HG03108 (cell line): ENCODE measurements around the gene SAFB2.
"Not testable (repeated sequence)": the region's sequence is repeated elsewhere in the genome, so short reads cannot be mapped to it uniquely, and the experiment has no call there.

Experiments used
- ATAC-seq: cut with Tn5 transposase; IDR thresholded peaks from one replicate; pipeline ENCODE4 v1.9.1; 2021; ENCODE audit warnings: moderate library complexity; ENCODE audit not compliant: unreplicated experiment

SAFB2 gene

DNA sequence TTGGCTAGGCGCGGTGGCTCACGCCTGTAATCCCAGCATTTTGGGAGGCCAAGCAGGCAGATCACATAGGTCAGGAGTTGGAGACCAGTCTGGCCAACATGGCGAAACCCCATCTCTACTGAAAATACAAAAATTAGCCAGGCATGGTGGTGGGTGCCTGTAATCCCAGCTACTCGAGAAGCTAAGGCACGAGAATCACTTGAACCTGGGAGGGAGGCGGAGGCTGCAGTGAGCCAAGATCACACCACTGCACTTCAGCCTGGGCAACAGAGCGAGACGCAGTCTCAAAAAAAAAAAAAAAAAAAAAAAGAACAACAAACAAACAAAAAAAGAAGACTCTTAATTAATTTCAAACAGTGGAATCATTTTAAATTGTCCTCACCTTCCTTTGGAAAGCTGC lies 13.8 kb downstream of the SAFB2 start:
- not testable (repeated sequence) for ATAC-seq

DNA sequence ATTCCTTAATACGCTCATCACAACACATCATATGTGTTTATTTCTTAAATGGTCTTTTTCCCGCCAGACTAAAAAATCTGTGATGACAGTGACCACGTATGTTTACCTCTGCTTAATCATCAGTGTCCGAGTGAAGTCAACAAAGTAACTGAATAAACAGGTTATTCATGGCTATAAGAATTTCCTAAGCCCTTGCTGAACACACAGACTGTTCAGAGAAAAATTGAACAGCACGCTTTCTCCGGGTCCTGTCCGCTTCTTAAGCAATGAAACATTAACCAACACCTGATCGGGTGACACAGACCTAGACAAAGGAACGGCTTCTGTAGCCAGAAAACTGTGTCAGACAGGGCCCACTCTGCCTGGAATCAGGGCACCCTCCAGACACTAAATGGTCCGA lies 14.3 kb downstream of the SAFB2 start:
- no peak for ATAC-seq

- ATAC-seq, result no peak
Measured at GRCh38 chr19:5607318-5608275, 15.0 kb downstream of the SAFB2 start.

DNA sequence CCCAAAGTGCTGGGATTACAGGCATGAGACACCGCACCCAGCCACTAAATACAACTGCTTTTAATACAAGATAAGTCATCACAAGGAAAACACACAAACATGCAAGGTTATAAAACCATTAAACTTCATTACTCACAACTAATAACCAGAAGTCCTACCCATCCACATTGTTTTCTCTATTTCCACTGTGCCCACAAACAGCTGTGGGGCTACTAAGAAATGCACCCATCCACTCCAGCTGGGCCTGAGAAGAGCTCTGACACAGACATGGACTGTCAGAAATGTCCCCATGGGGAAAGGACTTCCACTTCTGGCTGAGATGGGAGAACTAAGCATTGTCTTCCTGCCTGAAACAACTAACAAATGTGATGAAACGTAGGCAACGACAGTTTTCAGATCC lies 17.2 kb downstream of the SAFB2 start:
- ATAC-seq, result no peak

GRCh38 chr19:5603626-5604025 lies 18.9 kb downstream of the SAFB2 start:
- ATAC-seq, result no peak

DNA sequence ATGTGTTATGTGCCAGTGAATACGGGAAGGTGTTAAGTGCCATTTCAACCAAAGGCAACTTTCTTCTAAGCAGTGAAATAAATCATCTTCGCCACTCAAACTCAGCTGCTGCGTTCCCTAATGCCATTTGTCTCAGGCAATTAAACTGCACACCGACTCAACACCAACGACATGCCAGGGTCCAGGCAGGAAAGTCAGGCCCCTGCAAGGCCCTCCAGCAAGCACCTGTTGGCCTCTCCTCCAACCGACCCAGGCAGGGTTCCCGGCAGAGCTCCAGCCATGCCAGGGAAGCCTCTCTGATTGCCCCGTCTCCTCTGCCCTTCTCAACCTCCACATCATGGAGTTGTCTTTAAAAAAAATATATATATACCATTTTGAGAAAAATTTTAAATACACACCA lies 21.8 kb downstream of the SAFB2 start:
- no peak for ATAC-seq

GRCh38 chr19:5595745-5596144 lies 26.8 kb downstream of the SAFB2 start:
- no peak for ATAC-seq

GRCh38 chr19:5595129-5595528 lies 27.4 kb downstream of the SAFB2 start:
- no peak for ATAC-seq

DNA sequence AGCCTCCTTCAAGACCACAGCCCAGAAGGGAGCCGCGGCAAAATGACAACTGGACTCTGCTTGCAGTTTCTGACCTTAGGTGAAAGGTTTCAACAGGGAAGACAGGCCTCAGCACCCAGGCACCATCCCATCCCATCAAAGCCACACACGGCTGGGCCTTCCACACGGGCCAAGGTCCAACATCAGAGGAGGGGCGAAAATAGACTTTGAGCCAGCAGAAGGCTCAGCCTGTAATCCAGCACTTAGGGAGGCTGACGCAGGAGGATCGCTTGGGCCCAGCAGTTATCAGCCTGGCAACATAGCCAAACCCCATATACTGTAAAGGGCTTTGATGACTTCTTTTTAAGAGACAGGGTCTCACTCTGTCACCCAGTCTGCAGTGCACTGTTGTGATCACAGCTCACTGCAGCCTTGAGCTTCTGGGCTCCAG lies 28.0 kb downstream of the SAFB2 start:
- no peak for ATAC-seq

- no peak for ATAC-seq
Measured at GRCh38 chr19:5593343-5594255, 29.0 kb downstream of the SAFB2 start.

DNA sequence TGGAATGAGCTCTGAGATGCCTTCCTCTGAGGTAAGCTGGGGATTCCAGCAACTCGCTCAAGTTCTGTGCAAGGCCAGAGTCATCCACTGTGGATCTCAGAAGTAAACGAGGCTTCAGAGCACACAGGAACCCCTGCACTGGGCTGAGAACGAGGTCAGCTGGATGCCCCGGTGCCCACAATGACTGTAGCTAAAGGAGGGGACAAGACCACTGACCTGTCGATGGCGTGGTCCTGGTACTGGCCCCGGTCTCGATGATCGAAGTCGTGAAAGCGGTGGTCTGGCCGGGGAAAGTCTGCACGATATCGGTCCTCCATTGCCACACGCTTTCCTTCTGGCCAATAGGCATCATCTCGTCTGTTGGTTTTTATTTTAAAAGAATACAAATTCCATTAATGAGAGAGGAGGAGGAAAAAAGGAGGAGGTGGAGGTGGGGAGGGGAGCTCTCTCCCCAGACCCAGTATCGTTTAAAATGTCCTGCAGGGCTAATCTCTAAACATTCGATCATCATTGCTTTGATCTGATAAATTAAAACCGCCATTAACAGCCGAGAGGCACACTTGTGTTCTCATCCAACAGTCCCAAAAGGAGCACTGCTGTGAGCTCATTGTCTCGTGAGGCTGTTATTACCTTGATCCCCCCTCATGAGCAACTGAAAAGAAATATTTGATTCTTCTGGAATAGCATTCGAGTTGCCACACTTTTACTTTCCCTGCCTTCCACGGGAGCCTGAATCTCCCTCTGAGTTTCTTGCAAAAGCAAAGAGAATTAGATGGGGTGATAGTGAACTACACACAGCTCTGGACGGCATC lies 29.8 kb downstream of the SAFB2 start:
- ATAC-seq, result no peak

DNA sequence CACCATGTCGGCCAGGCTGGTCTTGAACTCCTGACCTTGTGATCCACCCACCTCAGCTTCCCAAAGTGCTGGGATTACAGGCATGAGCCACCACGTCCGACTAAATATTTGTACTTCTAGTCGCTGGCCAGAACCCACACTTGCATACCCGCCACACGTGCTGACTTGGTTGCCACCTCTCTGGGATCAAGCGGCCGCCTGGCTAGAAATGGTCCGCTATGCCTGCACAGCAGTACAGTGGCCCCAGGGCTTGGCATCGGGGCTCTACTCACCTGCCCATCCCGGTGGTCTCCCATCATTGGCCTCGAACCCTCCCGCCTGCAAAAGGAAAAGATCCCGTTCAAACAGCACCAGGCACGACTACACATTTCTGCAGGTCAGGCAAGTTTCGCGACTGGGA lies 31.1 kb downstream of the SAFB2 start:
- ATAC-seq, result no peak

DNA sequence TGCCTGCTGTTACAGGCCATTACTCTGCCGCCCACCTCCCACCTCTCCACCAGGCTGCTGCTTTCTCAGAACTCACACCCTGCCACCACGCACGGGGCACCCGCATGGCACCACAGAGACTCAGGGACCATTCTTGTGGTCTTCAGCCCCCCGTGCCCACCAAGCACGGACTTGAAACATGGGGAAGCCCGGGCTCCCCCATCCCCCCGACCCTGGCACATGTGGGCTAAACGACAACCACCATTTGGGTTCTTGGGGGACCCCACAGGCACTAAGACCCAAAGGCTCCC lies 31.8 kb downstream of the SAFB2 start:
- ATAC-seq, result no peak

DNA sequence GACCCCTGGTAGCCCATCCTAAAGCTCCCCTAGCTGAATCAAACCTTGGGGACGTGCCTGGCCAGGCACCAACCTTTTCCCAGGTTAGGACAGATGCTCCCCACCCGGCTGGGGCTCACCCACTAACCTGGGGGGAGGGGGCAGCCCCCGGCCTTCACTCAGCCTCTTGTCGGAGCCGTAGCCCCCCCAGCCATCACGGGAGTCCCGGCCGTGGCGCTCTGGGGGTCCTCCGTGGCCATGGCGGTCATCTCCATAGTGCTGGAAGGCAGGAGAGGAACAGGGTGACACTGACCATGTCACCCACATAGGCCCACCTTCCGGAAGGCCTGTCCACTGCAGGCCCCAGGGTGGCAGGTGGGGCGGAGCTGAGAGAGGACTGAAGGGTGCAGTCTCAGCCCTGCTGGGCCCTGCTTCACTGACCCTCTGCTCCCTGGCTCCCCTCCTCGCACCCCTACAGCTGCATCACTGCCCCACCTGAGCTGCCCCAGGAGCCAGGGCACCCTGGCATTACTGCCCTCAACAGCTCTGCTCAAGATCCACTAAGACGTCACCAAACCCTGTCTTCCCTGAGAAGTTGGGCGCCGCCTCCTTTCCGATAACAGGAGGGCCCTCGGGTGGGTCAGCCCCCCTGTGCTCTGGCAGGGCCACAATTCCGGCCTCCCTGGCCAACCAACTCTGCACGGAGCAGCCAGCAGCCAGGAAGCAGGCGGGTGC lies 32.3 kb downstream of the SAFB2 start:
- no peak for ATAC-seq

GRCh38 chr19:5588906-5589676 lies 33.5 kb downstream of the SAFB2 start:
- no peak for ATAC-seq

DNA sequence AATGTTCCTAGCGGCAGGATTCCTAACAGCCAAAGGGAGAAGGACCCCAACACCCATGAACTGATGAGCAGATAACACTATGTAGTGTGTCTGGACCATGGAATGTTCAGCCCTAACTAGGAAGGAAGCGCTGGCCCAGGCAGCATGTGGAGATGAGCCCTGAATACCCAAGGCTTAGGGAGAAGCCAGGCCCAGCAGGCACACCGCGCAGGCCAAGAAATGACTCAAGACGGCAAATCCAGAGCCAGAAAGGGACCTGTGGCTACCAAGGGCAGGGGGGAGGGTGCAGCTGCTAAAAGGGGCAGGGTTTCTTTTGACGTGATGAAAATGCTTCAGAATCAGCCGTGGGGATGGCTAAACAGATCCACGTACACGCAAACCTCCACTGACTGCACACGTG lies 34.1 kb downstream of the SAFB2 start:
- no peak for ATAC-seq

DNA sequence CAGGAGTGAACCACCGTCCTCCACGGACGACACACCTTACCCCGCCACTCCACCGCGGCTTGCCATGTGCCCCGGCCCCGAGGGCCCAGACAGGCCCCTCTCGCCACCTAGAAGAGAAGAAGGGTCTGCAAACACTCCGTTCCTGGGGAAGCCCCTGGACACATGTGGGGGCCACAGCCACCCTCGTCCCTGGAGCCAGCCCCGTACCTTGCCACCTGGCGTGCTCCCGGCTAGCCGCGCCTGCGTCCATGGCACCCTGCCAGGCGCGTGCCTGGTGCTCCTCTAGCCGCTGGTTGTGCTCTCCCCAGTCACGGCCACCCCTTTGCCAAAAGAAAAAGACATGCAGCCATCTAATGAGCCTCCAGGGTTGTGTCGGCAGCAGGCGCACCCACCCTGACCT lies 34.9 kb downstream of the SAFB2 start:
- no peak for ATAC-seq

DNA sequence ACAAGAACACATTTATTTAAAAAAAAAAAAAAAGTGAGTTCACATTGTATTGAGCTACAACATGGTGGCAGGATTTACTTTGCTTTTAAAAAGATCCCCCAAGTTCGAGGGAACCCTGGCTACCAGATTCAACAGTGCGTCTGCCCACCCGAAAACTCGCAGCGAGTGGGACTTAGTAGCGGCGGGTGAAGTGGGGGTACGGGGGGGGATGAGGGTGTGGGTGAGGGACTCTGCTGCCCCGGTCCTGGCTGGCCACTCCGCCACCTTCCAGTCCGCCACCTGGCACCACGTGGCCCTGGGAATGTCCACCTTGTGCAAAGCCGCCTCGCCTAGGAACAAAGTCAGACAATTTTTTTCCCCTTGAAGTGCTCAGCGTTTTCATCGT lies 35.5 kb downstream of the SAFB2 start:
- no peak for ATAC-seq

DNA sequence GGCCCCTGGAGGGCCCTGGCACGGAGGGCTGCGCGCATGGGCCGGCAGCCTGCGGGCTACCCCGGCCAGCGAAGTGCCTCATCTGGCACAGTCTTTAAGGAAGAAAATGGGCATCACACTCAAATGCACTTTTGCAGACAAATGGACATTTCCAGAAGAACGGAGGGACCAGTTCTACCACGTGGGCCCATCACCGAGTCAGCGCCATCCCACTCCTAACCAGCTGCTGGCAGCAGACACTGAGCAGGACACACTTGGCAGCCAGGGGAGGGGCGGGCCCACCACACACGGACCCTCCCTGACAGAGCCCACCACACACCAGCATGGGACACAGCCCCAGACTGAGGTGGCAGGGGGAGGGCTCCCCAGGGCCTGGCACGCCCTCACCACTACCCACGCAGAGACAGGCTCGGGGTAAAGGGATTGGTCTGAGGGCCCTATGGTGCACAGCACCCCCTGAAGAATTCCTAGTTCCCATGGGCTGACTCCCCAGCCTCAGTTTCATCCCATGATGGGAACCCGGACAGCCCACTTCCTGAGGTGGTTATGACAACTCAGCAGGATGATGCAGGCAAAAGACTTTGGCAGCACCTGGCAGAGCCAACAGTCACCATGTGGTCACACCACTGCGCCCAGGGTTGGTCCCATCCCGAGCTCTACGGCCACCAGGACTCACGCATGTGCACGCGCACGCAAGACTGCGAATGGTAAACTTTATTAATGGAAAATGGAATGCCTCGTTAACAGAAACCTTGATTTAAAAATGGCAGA lies 36.1 kb downstream of the SAFB2 start:
- ATAC-seq, result no peak
